HG02840 (cell line): ENCODE data around the gene CNBD2.
"Not testable (repeated sequence)": the region's sequence is repeated elsewhere in the genome, so short reads cannot be mapped to it uniquely, and the experiment has no call there.

Source experiments
- ATAC-seq: cut with Tn5 transposase; IDR thresholded peaks from one replicate; pipeline ENCODE4 v1.9.1; 2021; ENCODE audit warnings: mild to moderate bottlenecking, moderate library complexity, moderate number of reproducible peaks; ENCODE audit not compliant: unreplicated experiment, low FRiP score

CNBD2 gene

GRCh38 chr20:36053863-36054518 lies 85.6 kb downstream of the CNBD2 start:
- ATAC-seq, result not testable (repeated sequence)

DNA sequence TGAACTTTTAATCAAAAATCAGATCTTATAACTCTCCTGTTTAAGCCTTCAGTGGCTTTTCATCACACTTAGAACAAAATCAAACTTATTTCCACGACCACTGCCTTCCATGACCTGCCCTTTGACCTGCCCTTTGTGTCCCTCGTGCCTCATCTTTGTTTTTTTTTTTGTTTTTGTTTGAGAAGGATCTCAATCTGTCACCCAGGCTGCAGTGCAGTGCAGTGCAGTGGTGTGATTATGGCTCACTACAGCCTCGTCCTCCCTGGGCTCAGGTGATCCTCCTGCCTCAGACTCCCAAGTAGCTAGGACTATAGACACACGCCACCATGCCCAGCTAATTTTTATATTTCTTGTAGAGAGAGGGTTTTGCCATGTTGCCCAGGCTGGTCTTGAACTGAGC lies 86.8 kb downstream of the CNBD2 start:
- ATAC-seq, result no peak

DNA sequence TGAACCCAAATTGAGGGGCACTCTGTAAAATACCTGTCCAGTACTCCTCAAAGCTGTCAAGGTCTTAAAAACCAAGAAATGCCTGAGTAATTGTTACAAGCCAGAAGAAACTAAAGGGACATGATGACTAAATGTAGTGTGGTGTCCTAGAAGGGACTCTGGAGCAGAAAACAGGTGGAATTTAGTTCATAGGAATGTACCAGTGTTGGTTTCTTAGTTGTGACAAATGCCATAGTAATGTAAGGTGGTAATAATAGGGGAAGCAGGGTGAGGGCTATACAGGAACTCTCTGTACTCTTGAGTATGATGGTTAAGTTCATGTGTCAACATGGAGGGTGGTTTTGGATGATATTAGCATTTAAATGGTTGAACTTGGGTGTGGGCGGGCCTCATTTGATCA lies 92.3 kb downstream of the CNBD2 start:
- ATAC-seq, result no peak

GRCh38 chr20:36061754-36062153 lies 93.4 kb downstream of the CNBD2 start:
- ATAC-seq, result no peak

DNA sequence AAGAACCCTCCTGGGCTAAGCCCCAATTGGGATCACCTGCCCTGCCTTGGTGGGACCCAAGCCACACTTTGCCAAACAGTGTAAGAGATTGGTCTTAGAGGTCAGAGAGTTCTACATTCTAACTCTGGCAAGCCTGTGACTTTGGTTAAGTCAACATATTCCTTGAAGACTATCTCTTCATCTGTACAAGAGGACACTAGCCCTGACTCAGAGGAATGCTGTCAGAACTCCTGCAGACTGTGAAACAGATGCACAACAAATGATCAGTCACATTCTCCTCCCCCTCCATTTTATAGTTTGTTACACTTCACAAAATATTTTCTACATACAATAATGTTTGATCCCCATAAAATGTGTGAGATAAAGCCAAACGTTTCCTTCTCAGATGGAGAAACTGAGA lies 94.4 kb downstream of the CNBD2 start:
- no peak for ATAC-seq

- ATAC-seq, result peak; percentile 19
Observed at GRCh38 chr20:36063916-36064657, 95.7 kb downstream of the CNBD2 start.

DNA sequence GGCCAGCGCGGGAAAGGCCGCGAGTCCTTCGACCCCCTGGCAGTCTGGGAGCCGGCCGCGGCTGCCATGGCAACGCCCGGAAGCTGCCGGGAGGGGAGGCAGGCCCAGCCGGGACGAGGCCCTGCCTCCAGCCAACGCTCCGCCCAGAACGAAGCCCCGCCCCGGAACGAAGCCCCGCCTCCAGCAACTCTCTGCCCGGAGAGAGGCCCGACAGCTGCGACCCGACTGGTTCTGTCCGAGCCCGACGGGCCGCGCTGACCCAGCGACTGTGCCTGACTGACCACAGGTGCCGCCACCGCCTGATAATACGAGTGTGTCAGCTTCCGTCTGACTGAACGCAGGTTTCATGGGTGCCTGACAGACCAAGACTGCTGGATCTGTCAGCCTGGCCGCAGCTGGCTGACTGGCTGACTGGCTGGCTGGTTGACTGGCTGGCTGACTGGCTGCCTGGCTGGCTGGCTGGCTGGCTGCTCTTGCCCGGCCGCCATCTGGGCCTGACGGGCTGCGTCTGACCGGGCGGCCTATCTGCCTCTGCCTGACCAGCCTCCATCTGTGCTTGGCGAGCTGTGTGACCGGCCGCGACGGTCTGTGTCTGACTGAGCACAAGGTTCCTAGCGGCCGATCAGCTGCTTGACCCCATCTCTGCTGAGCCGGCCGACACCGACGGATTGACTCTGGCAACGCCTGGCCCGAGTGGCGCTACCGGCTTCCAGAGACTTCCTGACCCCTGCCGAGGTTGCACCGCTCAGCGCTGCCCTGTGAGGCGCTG lies 96.5 kb downstream of the CNBD2 start:
- peak; percentile 81 for ATAC-seq

DNA sequence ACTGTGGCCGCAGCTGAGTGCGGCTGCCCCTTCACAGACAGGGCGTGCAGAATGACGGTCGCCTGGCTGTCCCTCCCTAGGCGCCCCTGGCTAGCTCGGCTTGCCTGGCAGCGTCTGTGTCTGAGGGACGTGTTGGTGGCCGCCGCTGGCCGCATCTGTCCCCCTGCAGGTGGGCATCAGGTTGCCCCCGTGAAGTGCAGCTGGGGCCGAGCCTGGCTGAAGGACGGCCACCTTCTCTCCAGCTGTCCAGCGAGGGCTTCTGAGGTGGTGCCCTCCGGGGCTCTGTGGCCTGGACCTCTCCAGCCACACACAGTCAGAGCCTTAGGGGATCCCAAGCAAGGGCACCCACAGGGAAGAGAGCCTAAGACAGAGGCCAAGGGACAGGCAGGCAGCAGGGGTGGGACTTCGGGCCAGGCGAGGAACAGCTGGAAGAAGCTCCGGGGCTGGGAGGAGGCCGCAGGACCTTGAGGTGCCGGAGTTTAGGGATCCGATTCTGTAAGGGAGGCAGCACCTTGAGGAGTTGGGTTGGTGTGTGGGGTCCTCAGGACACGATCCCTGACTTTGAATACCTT lies 97.1 kb downstream of the CNBD2 start:
- ATAC-seq, result no peak

DNA sequence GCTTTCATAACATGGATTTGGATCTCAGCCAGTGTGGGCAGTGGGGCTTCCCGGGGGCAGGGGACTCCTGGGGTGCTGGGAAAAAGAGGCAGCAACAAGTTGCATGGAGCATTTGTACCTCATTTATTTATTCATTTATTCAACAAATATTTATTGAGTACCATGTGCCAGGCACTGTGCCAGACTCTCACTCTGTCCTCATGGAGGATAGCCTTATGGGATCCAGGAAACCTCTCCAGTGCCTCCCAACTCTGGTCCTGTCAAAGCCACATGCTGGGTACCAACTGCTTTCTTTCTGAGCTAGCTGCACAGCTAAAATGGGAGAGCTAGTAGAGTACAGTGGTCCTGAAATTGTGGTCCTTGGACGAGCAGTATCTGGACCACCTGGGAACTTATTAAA lies 98.4 kb downstream of the CNBD2 start:
- ATAC-seq, result no peak

GRCh38 chr20:36068526-36068925 lies 100.1 kb downstream of the CNBD2 start:
- ATAC-seq, result not testable (repeated sequence)

DNA sequence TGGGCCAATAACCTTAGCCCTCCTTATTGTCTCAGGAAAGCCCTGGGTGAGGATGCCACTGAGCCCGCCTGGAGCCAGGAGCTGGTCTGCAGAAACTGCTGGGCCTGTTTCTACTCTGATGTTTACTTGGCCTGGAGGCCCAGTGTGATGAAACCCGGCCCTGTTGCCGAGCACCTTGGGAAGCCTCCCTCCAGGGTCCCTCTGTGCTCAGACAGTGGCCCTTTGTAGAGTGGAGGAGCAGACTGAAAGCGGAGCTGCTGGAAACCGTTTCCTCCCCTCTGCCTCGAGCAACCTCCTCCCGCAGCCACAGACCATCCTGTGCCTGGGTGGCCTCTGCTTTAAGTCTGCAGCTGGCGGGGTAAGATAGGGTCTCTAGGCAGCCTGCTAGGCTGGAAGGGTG lies 102.1 kb downstream of the CNBD2 start:
- no peak for ATAC-seq

- no peak for ATAC-seq
Observed at GRCh38 chr20:36071848-36072247, 103.5 kb downstream of the CNBD2 start.

GRCh38 chr20:36074983-36075382 lies 106.6 kb downstream of the CNBD2 start:
- ATAC-seq, result no peak

DNA sequence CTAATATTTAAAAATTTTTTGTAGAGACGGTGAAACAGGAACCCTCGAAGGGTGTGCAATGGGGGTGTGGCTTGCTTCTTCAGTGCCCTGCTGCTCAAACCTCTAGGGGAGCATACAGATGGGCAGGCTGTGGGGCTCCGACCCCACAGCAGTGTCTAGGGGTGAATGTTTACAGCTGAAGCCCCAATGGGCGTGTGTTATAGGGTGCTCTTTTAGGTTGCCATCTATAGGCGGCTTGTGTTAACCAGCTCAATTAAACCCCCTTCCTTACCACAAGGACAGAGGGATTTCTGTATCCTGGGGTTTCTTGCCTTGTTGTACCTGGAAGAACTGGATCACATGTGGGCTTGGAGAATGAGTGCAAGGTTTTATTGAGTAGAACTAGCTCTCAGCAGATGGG lies 109.4 kb downstream of the CNBD2 start:
- not testable (repeated sequence) for ATAC-seq

DNA sequence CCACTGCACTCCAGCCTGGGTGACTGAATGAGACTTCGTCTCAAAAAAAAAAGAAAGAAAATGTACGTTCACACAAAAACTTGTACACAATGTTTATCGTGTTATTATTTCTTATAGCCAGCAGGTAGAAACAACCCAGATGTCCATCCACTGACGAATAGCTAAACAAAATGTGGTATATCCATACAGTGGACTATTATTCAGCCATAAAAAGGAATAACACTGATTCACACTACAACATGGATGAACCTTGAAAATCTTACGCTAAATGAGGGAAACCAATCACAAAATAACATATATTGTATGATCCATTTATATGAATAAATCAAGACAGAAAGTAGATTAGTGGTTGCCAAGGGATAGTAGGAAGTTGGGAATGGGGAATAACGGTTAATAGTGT lies 111.1 kb downstream of the CNBD2 start:
- no peak for ATAC-seq

- not testable (repeated sequence) for ATAC-seq
Observed at GRCh38 chr20:36079984-36080383, 111.6 kb downstream of the CNBD2 start.
